ENCODE measurements around the gene C1orf167. TPM values are rescaled to one million over a fixed set of nuclear protein-coding genes. Genes with fewer than 3 reads are reported as not detected.

C1orf167 gene
- total and polyA plus RNA-seq, 2 of the 13 experiments (the other 11 are each of a cell fraction or from before 2014, with no cell fraction given) = not detected

GRCh38 chr1:11733306-11733705, 28.7 kb upstream of the C1orf167 start (continued):
- TF ChIP-seq ZHX2 (IDR thresholded peaks at IDR 0.05; ENCODE audit: low read depth) = no peak
- TF ChIP-seq ZHX2 (CRISPR knock-in tag; IDR thresholded peaks at IDR 0.05; ENCODE audit: borderline replicate concordance) = no peak

- Histone ChIP-seq H3K4me3 (replicated peaks in 1 of 3; ENCODE audit: insufficient read depth in 1 of 3, low read depth in 2 of 3, low read length in 3 of 3) (peak overlapping the region; percentile 86 to 99 (median 98); a peak in 5 of 6 replicates), H3K4me2 (ENCODE audit: low read depth, low read length) (peak overlapping the region; percentile 88), H3K27ac (ENCODE audit: extremely low read length, insufficient read depth, low read length) (no peak overlapping the region), H3K27me3 (ENCODE audit: control insufficient read depth in 1 of 2, insufficient read depth in 2 of 2, low read length in 2 of 2) (peaks cover 0 to 3% of the 10 kb centered on the region in 2 experiments; a peak in 2 of 5 replicates), H3K79me2 (ENCODE audit: insufficient read depth, low read length) (no peaks in the 10 kb centered on the region), H3K9ac (ENCODE audit: insufficient read depth, low read depth, low read length) (no peak overlapping the region), H2AFZ (ENCODE audit: low read length) (no peak overlapping the region), H3K36me3 (replicated peaks in 1 of 2; ENCODE audit: control insufficient read depth in 1 of 2, insufficient read depth in 2 of 2, low read length in 2 of 2) (no peaks in the 10 kb centered on the region), H3K9me3 (ENCODE audit: low read length) (no peaks in the 10 kb centered on the region), H3K4me1 (ENCODE audit: insufficient read depth, low read length) (peaks cover 48% of the 10 kb centered on the region), H4K20me1 (ENCODE audit: insufficient read depth, low read length) (no peaks in the 10 kb centered on the region)
- ChIA-PET POLR2A (interaction anchor here (0.6 to 3.5 kb wide), 9 partner anchors 8 to 473 kb away, joined by 3 to 17 read pairs (median 6); partner anchors contain the start of genes CLCN6, FBXO2, FBXO44 and MTHFR), CTCF (ENCODE audit: low intra/inter-chr PET ratio, low total read pairs) (no interaction called here)
- FAIRE-seq (no peak), DNase-seq (ENCODE audit: low spot score) (no peak), ATAC-seq (no peak)
- intact Hi-C loops (cut with micrococcal nuclease; ENCODE audit: unreplicated experiment) = no loop called here
- 18% methylated on average over 3 of the region's 4 CpGs for WGBS (ENCODE audit: low lambda C conversion rate)
- no TSS peak for BruUV-seq (replicated peaks)
- in situ Hi-C loops (cut with HindIII; ENCODE audit: extremely low pct_ligation_motif_present, low pct_unique_long_range_greater_than_20kb) = no loop called here
- TF ChIP-seq ZNF569 (CRISPR knock-in tag; IDR thresholded peaks at IDR 0.05; ENCODE audit: borderline replicate concordance) (no peak), ZNF790 (CRISPR knock-in tag; IDR thresholded peaks at IDR 0.05; ENCODE audit: borderline replicate concordance) (no peak), ZNF564 (CRISPR knock-in tag; IDR thresholded peaks at IDR 0.05) (no peak), SMAD9 (CRISPR knock-in tag; IDR thresholded peaks at IDR 0.05) (no peak), ZFX (CRISPR knock-in tag; IDR thresholded peaks at IDR 0.05; ENCODE audit: low read depth) (no peak), CTCF (CRISPR knock-in tag; IDR thresholded peaks at IDR 0.05) (no peak), ZFP90 (CRISPR knock-in tag; IDR thresholded peaks at IDR 0.05; ENCODE audit: borderline replicate concordance) (no peak), SIN3B (IDR thresholded peaks at IDR 0.05; ENCODE audit: low read length) (no peak), REXO4 (CRISPR knock-in tag; IDR thresholded peaks at IDR 0.05; ENCODE audit: borderline replicate concordance) (no peak), NFIC (IDR thresholded peaks at IDR 0.05; ENCODE audit: low read length) (no peak), CBX2 (IDR thresholded peaks at IDR 0.05; ENCODE audit: low read depth, low read length) (no peak), CBX2 (CRISPR knock-in tag; IDR thresholded peaks at IDR 0.05; ENCODE audit: low read depth) (no peak), ASH2L (IDR thresholded peaks at IDR 0.05; ENCODE audit: insufficient read length, low read depth, low read length) (no peak), ZNF879 (CRISPR knock-in tag; IDR thresholded peaks at IDR 0.05) (0 out of 2 replicates have a peak, but pooled peaks have one; percentile 33), ZNF576 (CRISPR knock-in tag; IDR thresholded peaks at IDR 0.05) (no peak)
These were observed 26.5 kb upstream of the C1orf167 start for GRCh38 chr1:11735531-11735853.

Measured in HepG2 (cell line).